HG03354 (cell line): ENCODE measurements around the gene WDR13.
"Not testable (repeated sequence)": the region's sequence is repeated elsewhere in the genome, so short reads cannot be mapped to it uniquely, and the experiment has no call there.

ENCODE experiments used
- ATAC-seq: cut with Tn5 transposase; IDR thresholded peaks from one replicate; pipeline ENCODE4 v1.9.1; 2021; ENCODE audit warnings: mild to moderate bottlenecking; ENCODE audit not compliant: unreplicated experiment, poor library complexity, severe bottlenecking

The WDR13 gene

GRCh38 chrX:48648336-48648751 lies 51.1 kb downstream of the WDR13 start:
- no peak for ATAC-seq

GRCh38 chrX:48649102-48649501 lies 51.8 kb downstream of the WDR13 start:
- no peak for ATAC-seq

DNA sequence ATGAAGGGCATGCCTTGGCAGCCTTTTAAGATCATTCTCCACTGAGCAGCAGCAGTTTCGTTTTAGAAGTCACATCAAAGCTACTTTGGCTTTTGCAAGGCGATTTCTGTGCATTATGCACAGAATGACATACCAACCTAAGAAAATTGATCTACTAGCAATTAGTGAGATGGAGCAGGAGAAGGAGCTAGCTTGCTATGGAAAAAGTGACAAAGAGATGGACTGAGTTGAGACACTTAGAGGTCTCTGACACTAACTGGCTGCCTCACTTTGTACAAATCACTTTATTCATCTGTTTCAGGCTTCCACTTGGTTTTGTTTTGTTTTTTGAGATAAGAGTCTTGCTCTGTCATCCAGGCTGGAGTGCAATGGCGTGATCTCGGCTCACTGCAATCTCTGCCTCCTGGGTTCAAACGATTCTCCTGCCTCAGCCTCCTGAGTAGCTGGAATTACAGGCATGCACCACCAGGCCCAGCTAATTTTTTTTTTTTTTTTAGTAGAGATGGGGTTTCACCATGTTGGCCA lies 54.8 kb downstream of the WDR13 start:
- ATAC-seq, result not testable (repeated sequence)

DNA sequence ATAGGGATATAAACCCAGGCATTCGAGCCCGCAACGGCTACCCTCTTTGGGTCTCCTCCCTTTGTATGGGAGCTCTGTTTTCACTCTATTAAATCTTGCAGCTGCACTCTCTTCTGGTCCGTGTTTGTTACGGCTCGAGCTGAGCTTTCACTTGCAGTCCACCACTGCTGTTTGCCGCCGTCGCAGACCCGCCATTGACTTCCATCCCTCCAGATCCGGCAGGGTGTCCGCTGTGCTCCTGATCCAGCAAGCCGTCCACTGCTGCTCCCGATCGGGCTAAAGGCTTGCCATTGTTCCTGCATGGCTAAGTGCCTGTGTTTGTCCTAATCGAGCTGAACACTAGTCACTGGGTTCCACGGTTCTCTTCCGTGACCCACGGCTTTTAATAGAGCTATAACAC lies 57.5 kb downstream of the WDR13 start:
- not testable (repeated sequence) for ATAC-seq
